Ascending aorta (tissue), 2 donors: ENCODE measurements around the gene CARS1. TPM values are rescaled to one million over a fixed set of nuclear protein-coding genes. Genes with fewer than 3 reads are reported as not detected.

ENCODE experiments used
- DNase-seq, 2 donors: peaks; one replicate each; pipeline ENCODE4 v3.0.0-alpha.2; 2019; ENCODE audit warnings: low spot score in 2 of 2
- H3K27ac ChIP-seq, 2 donors: fragments of 200-600 bp; sonication (generic); one replicate each; pipeline ENCODE4 v1.5.1; 2016 to 2017; ENCODE audit warnings: mild to moderate bottlenecking in 1 of 2
- H3K27me3 ChIP-seq: fragments of 200-600 bp; sonication (generic); one replicate; pipeline ENCODE4 v1.5.1; 2017
- H3K36me3 ChIP-seq, 2 donors: fragments of 200-600 bp; sonication (generic); one replicate each; pipeline ENCODE4 v1.5.1; 2016
- H3K4me1 ChIP-seq, 2 donors: fragments of 200-600 bp; sonication (generic); one replicate each; pipeline ENCODE4 v1.5.1; 2016 to 2017; ENCODE audit warnings: mild to moderate bottlenecking in 1 of 2
- H3K4me3 ChIP-seq, 2 donors: fragments of 200-600 bp; sonication (generic); one replicate each; pipeline ENCODE4 v1.5.1; 2016 to 2017; ENCODE audit warnings: mild to moderate bottlenecking in 1 of 2
- H3K9me3 ChIP-seq, 2 donors: fragments of 200-600 bp; sonication (generic); one replicate each; pipeline ENCODE4 v1.5.1; 2016
- intact Hi-C: fragments of 100-400 bp; cut with DNase I; formaldehyde crosslinking; loops from one replicate; pipeline ENCODE4 v1.15.1; 2023
- total RNA-seq: library from RNA; depleted of rRNA; stranded (reverse); fragments of >200 nt; gene quantifications from one replicate; pipeline ENCODE4 v1.1.0, GENCODE V29; 2016
- TF ChIP-seq, protein P1 (sequence below), 3 experiments: fragments of 200-600 bp in 2 of 3; fragments of 450-650 bp in 1 of 3; sonication (generic) in 2 of 3; IDR thresholded peaks; one replicate each; pipeline ENCODE4 v1.5.1; 2016 to 2019; ENCODE audit warnings: antibody characterized with exemption in 3 of 3, mild to moderate bottlenecking in 1 of 3, moderate library complexity in 1 of 3

The CARS1 gene
- total RNA-seq, 1 donor from 2014 or later: 51.4 TPM

DNA sequence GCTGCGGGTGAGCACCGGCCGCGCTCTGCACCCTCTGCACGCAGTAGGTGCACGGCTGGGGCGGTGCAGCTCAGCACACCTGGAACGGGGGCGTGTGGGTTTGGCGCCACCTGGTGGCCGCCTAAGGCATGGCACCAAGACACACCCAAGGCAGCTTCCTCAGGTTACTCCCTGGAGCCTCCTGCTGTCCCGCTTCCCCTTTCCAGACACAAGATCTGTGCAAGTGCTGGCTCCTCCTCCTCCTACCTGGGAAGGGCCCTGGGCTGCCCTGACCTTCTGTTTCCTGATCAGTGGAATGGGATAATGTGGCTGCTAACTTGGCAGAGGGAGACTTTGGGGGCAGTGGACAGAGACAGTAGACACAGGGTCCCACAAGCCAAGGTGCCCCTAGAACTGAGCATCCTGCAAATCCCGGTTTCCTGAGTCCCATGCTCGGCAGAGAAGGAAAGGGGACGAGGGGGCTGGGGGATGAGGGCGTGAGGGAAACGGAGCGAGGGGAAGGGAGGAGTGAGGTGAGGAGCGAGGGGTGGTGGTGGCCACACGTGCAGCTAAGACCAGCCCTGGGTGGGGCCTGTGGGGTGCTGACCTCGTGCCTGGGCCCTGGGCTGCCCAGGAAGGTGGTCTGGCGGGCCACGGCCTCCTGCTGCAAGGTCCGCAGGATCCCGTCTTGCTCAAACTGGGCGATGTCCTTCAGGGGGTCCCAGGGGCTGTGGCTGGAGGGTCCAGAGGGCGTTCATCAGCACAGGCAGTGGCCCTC, 34.8 kb upstream of the CARS1 start:
- intact Hi-C loops: loop anchor here (1.0 to 5.0 kb wide), 2 partner anchors 35 to 55 kb away; partner anchors contain the start of gene CARS1
- Histone ChIP-seq H3K27me3 (no peaks in the 10 kb centered on the region), H3K9me3 (no peaks in the 10 kb centered on the region), H3K4me1 (peaks cover 0 to 3% of the 10 kb centered on the region in 2 donors), H3K4me3 (no peak overlapping the region), H3K36me3 (peaks cover 41 to 55% of the 10 kb centered on the region in 2 donors), H3K27ac (no peak overlapping the region)
- TF ChIP-seq, protein P1, sequence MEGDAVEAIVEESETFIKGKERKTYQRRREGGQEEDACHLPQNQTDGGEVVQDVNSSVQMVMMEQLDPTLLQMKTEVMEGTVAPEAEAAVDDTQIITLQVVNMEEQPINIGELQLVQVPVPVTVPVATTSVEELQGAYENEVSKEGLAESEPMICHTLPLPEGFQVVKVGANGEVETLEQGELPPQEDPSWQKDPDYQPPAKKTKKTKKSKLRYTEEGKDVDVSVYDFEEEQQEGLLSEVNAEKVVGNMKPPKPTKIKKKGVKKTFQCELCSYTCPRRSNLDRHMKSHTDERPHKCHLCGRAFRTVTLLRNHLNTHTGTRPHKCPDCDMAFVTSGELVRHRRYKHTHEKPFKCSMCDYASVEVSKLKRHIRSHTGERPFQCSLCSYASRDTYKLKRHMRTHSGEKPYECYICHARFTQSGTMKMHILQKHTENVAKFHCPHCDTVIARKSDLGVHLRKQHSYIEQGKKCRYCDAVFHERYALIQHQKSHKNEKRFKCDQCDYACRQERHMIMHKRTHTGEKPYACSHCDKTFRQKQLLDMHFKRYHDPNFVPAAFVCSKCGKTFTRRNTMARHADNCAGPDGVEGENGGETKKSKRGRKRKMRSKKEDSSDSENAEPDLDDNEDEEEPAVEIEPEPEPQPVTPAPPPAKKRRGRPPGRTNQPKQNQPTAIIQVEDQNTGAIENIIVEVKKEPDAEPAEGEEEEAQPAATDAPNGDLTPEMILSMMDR (IDR thresholded peaks at IDR 0.05): peak; percentile 93 to 100 (median 99)
- no peak for DNase-seq

DNA sequence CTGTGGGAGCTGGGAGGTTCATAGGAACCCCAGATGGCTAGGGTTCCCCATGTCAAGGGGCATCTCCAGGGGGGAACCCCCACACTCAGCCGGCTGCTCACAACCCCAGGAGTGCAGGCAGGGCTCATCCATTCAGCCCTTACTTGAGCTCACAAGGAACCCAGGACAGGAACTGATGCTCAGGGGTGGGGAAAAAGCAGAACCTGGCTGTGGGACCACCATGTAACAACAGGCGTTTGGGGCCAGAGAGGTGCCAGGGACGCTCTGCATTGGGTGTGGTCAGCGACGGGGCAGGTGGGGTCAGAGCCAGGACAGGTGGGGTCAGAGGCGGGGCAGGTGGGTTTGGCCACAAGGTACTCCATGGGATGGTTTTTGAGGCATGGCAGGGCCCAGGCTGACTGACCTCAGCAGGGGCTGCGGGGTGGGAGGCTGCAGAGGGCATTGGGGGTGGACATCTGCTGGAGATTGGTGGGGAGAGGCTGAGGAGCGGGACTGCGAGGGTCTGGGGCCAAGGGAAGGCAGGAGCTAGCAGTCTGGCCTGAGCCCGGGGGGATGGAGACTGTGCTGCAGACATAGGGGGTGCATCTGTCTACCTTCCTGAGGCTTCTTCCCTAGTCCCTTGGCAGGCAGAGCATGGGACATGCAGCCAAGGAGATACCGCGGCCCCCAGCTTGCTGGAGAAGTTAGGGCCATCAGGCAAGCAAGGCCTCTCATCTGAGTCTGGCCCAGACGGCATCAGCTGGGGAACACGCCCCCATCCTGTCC, 34.0 kb upstream of the CARS1 start:
- Histone ChIP-seq H3K36me3 (peaks cover 41 to 55% of the 10 kb centered on the region in 2 donors), H3K27me3 (no peaks in the 10 kb centered on the region), H3K27ac (no peak overlapping the region), H3K4me1 (peaks cover 0 to 3% of the 10 kb centered on the region in 2 donors), H3K9me3 (no peaks in the 10 kb centered on the region), H3K4me3 (no peak overlapping the region)
- TF ChIP-seq, protein P1 (IDR thresholded peaks at IDR 0.05): no peak
- intact Hi-C loops: loop anchor here (5.0 kb wide), 1 partner anchor 34 kb away; the partner anchor contains the start of gene CARS1
- no peak for DNase-seq

DNA sequence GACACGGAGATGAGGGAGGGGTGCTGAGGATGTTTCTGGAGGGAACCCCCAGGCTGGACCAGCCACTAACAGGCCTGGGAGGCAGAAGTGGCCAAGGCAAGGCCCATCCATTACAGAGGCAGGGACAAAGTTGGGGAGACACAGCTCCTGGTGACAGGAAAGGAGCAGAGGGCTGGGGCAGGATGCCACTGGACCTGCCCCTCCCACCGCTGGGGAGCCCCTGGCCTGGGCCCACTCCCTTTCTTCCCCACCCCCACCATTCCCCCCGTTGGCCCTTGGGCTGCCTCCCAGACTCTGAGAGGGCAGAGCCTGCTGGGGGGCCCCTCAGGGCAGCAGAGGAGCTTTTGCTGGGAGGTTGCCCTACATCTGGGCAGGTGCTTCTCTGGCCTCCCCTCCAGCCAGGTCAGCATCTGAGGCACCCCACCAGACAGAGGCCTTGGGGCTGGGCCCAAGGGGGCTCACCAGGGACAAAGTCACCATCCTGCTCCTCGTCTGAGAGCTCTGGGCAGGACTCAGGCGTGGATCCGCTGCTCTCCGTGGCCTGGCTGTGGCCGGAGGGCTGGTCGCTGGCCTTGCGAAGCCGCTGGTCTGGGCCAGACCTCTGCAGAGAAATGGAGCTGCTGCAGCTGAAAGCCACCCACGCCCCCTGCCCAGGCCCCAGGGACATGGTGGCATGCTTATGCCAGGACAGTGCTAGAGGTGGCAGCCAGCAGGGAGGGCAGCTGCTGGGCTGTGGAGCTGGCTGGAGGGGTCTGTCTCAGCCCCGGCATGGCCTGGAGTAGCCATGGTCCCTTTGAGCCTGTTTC, 33.1 kb upstream of the CARS1 start:
- TF ChIP-seq, protein P1 (IDR thresholded peaks at IDR 0.05): no peak
- Histone ChIP-seq H3K4me1 (no peaks in the 10 kb centered on the region), H3K27me3 (no peaks in the 10 kb centered on the region), H3K27ac (no peak overlapping the region), H3K4me3 (no peak overlapping the region), H3K36me3 (peaks cover 41 to 55% of the 10 kb centered on the region in 2 donors), H3K9me3 (no peaks in the 10 kb centered on the region)
- intact Hi-C loops: loop anchor here (5.0 kb wide), 1 partner anchor 33 kb away; the partner anchor contains the start of gene CARS1
- DNase-seq: no peak

DNA sequence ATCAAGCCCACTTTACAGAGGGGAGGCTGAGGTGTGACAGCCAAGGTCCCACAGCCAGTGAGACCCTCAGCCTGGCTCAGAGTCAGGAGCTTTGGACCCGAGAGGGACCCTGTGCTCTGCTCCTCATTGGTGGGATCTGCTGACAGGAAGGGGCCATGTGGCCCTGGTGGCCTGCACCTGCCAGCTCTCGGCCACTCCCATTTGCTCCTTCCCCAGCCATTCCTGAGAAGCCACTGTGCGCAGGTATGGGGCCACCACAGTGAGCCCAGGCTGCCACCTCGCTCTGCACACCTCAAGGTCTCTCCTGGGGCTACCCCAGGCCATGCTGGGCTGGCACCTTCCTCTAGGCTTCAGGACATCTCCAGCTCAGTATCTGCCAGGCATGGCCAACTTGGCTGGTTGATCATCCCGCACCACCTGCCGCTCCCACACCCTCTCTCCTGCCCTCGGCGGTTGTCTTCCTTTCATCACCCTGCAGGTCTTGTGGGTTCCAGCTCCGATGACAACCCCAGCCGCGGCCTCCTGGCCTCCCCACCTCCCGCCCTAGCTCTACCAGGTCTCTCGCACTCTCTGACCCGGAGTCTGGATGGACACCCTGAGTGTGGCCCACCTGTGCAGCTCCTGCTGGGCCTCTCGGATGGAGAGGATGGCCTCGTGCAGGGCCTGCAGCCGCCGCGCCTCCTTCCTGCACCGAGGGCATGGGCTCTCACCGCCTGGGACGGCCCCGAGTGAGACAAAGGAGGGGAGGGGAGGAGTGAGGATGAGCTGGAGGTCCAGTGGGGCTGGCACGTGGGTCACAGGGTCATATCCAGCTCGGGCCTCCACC, 32.2 kb upstream of the CARS1 start:
- TF ChIP-seq, protein P1 (IDR thresholded peaks at IDR 0.05): no peak
- Histone ChIP-seq H3K9me3 (no peaks in the 10 kb centered on the region), H3K4me1 (no peaks in the 10 kb centered on the region), H3K4me3 (no peak overlapping the region), H3K36me3 (peaks cover 39 to 52% of the 10 kb centered on the region in 2 donors), H3K27me3 (no peaks in the 10 kb centered on the region), H3K27ac (no peak overlapping the region)
- intact Hi-C loops: loop anchor here (5.0 kb wide), 1 partner anchor 32 kb away; the partner anchor contains the start of gene CARS1
- no peak for DNase-seq
